ENCODE data around the gene RPL10. TPM values are rescaled to one million over a fixed set of nuclear protein-coding genes. Genes with fewer than 3 reads are reported as not detected.

The RPL10 gene
- total and polyA plus RNA-seq, 2 of the 8 experiments (the other 6 are each of a cell fraction or from before 2014, with no cell fraction given): 2,633 to 4,293 TPM

DNA sequence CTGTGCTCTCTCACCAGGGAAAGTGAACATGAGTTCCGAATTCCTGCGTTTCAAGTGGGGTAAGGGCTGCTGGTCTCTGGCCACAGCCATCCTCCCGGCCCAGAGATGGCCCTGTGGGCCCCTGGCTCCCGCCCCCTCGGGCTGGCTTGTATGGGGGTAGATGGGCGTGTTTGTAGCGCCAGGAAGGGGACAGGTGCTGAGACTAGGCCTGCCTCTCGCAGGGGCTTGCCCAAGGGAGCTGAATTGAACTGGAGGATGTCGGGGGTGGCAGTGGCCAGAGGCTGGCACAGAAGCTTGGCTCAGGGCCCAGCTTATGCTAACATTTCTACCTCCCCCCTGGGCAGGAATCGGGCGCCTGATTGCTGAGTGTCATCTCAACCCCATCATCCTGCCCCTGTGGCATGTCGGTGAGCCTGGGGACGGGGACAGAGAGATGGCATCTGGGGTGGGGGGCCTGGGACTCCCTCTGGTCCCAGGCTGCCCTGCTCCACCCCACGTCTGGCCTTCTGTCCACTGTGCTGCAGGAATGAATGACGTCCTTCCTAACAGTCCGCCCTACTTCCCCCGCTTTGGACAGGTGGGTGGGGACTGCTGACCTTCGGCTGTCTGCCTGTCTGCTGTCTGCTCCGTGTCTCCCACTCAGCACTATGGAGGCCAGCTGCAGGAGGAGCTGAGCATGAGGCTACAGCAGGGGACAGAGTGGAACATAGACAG, 21.7 kb downstream of the RPL10 start:
- FAIRE-seq: no peak

More for the DNA sequence above, 21.7 kb downstream of the RPL10 start:
- ChIA-PET POLR2A (ENCODE audit: partially characterized antibody) (interaction anchor here (1.2 to 8.7 kb wide), 2 partner anchors 13 to 20 kb away, joined by 3 to 76 read pairs; partner anchors contain the start of gene RPL10), CTCF (ENCODE audit: partially characterized antibody) (no interaction called here)
- H4K8ac ChIP-seq (ENCODE audit: extremely low read depth, insufficient read depth, low read length): no peak overlapping the region; the same call in 1 of the 2 replicates
- H3K4ac ChIP-seq (replicated peaks; ENCODE audit: insufficient read length, low read depth, low read length): no peak overlapping the region
- no peaks in the 10 kb centered on the region for H3K9me3 ChIP-seq (ENCODE audit: insufficient read depth in 2 of 2, low read depth in 1 of 2, low read length in 1 of 2)
- 0 out of 8 replicates have a peak, but pooled peaks cover 0 to 3% (median 0%) of the 10 kb centered on the region in 4 experiments for H3K36me3 ChIP-seq (ENCODE audit: control insufficient read depth in 2 of 4, insufficient read depth in 4 of 4, low read length in 3 of 4)
- H3K56ac ChIP-seq (replicated peaks; ENCODE audit: insufficient read length, low read depth, low read length): no peak overlapping the region
- H3K14ac ChIP-seq (ENCODE audit: insufficient read length): no peak overlapping the region
- no peak overlapping the region for H4K5ac ChIP-seq (ENCODE audit: insufficient read length, low read depth, low read length)
- no peak overlapping the region for H3K9ac ChIP-seq (replicated peaks in 1 of 4; ENCODE audit: extremely low read depth in 1 of 4, low read depth in 3 of 4, low read length in 3 of 4)
- H2AFZ ChIP-seq (ENCODE audit: low read length): no peak overlapping the region
- H3K4me3 ChIP-seq (ENCODE audit: extremely low read depth in 1 of 4, insufficient read depth in 2 of 4, low read depth in 3 of 4, low read length in 4 of 4): no peak overlapping the region
- no peak for DNase-seq (ENCODE audit: low read depth in 1 of 2, low spot score in 2 of 2)
- H4K20me1 ChIP-seq (replicated peaks in 1 of 2; ENCODE audit: control insufficient read depth in 1 of 2, insufficient read depth in 2 of 2, low read length in 2 of 2): no peaks in the 10 kb centered on the region
- no peak overlapping the region for H2BK15ac ChIP-seq (ENCODE audit: low read length)
- no peak overlapping the region for H4K91ac ChIP-seq (replicated peaks; ENCODE audit: insufficient read length, low read length)
- H2AK5ac ChIP-seq (ENCODE audit: low read depth, low read length): no peak overlapping the region
- TF ChIP-seq SP2 (IDR thresholded peaks at IDR 0.05; ENCODE audit: low read length) (no peak), NANOG (IDR thresholded peaks at IDR 0.05; ENCODE audit: insufficient read depth, low read depth, low read length, poor library complexity, severe bottlenecking) (no peak)
- H3K79me1 ChIP-seq (ENCODE audit: low read depth, low read length): no peaks in the 10 kb centered on the region
- no peak overlapping the region for H2BK120ac ChIP-seq (replicated peaks; ENCODE audit: low read depth, low read length)
- no peak overlapping the region for H3K23ac ChIP-seq (ENCODE audit: insufficient read length)
- H2BK20ac ChIP-seq (ENCODE audit: low read length): no peak overlapping the region
- no peak overlapping the region for H2BK12ac ChIP-seq (ENCODE audit: low read depth, low read length)
- H3K4me1 ChIP-seq (replicated peaks in 1 of 4; ENCODE audit: control insufficient read depth in 3 of 4, insufficient read depth in 4 of 4, low read length in 3 of 4): no peaks in the 10 kb centered on the region
- 97% methylated on average over 9 of the region's 19 CpGs; no CpG with 5 or more reads in 1 of the 2 experiments for WGBS, 2 experiments (ENCODE audit: extremely low coverage in 1 of 2, insufficient coverage in 1 of 2, insufficient read length in 1 of 2, insufficient replicate concordance in 2 of 2, low coverage in 1 of 2, low lambda C conversion rate in 2 of 2, missing lambda C conversion rate in 1 of 2)
- H3K27me3 ChIP-seq (replicated peaks in 1 of 4; ENCODE audit: control insufficient read depth in 3 of 4, extremely low read depth in 1 of 4, insufficient read depth in 3 of 4, low read length in 3 of 4): no peaks in the 10 kb centered on the region
- no peaks in the 10 kb centered on the region for H3K79me2 ChIP-seq (ENCODE audit: control insufficient read depth in 1 of 2, insufficient read depth in 2 of 2, low read length in 2 of 2)
- no peak overlapping the region for H3K18ac ChIP-seq (ENCODE audit: extremely low read depth, low read length)
- no peak overlapping the region for H3K27ac ChIP-seq (ENCODE audit: low read depth, low read length)
- no peak overlapping the region for H3K4me2 ChIP-seq (ENCODE audit: insufficient read depth in 1 of 2, low read depth in 2 of 2, low read length in 2 of 2)
- no peaks in the 10 kb centered on the region for H3K23me2 ChIP-seq (ENCODE audit: low read depth, low read length)
- H2BK5ac ChIP-seq (ENCODE audit: low read depth, low read length): no peak overlapping the region
